ENCODE measurements around the gene DHX57.
A peak's percentile ranks its signal among the peaks of the same experiment; 100 is the strongest.

DHX57 gene

GRCh38 chr2:38750011-38750890, 125.5 kb downstream of the DHX57 start:
- DNase-seq (ENCODE audit: low read depth in 3 of 3), result peak; percentile 16 to 38 (median 28)

GRCh38 chr2:38748943-38749804, 126.6 kb downstream of the DHX57 start:
- DNase-seq (ENCODE audit: low read depth in 3 of 3), result no peak

GRCh38 chr2:38748391-38748790, 127.3 kb downstream of the DHX57 start:
- DNase-seq (ENCODE audit: low read depth in 3 of 3), result no peak

- DNase-seq (ENCODE audit: low read depth in 3 of 3), result no peak
Observed at GRCh38 chr2:38747819-38748218, 127.9 kb downstream of the DHX57 start.
